ENCODE data around the gene MYBL2.

GRCh38 chr20:43690943-43691598 is 24.2 kb downstream of the MYBL2 start:
- TF ChIP-seq CTCF (IDR thresholded peaks at IDR 0.05) (no peak), POLR2A (IDR thresholded peaks at IDR 0.05; ENCODE audit: low read depth) (no peak)
